Measurements from ENCODE around the gene COL15A1.

Gene COL15A1

GRCh38 chr9:99119976-99120655, 176.4 kb downstream of the COL15A1 start:
- H3K9me2 ChIP-seq (replicated peaks; ENCODE audit: control insufficient read depth, low read length) = no peaks in the 10 kb centered on the region
- peaks cover 97% of the 10 kb centered on the region for H3K79me2 ChIP-seq (ENCODE audit: control insufficient read depth, low read length)
- peak overlapping the region; percentile 69 for H3K4me3 ChIP-seq (ENCODE audit: low read length)
- no peak for TF ChIP-seq CTCF (IDR thresholded peaks at IDR 0.05; ENCODE audit: low read depth, low read length, poor library complexity, severe bottlenecking)
- TF ChIP-seq EZH2phosphoT487 (IDR thresholded peaks at IDR 0.05; ENCODE audit: borderline replicate concordance, low read length) = no peak
- peak overlapping the region; percentile 86 for H3K4me2 ChIP-seq (ENCODE audit: low read length)
- H4K20me1 ChIP-seq (ENCODE audit: control insufficient read depth, insufficient read depth, low read depth, low read length) = no peaks in the 10 kb centered on the region
- H3F3A ChIP-seq (ENCODE audit: control insufficient read depth, insufficient read depth) = peaks cover 29% of the 10 kb centered on the region
- no peaks in the 10 kb centered on the region for H3K27me3 ChIP-seq (ENCODE audit: control insufficient read depth, low read length)
- peak overlapping the region; percentile 100 for H3K27ac ChIP-seq (ENCODE audit: low read depth, low read length)
- peaks cover 98% of the 10 kb centered on the region for H3K4me1 ChIP-seq (ENCODE audit: control insufficient read depth, low read length)
- H3K36me3 ChIP-seq (ENCODE audit: control insufficient read depth, low read length) = peaks cover 46% of the 10 kb centered on the region
- no peaks in the 10 kb centered on the region for H3K9me3 ChIP-seq (ENCODE audit: control insufficient read depth, insufficient read depth, low read length)
